Keratinocyte (primary cell): ENCODE measurements around the gene HLA-DPB1. TPM values are rescaled to one million over a fixed set of nuclear protein-coding genes. Genes with fewer than 3 reads are reported as not detected.

Experiments
- DNase-seq: peaks from one replicate; pipeline ENCODE4 v3.0.0-alpha.2; 2011; ENCODE audit warnings: low read depth, missing footprints, low spot score
- FAIRE-seq: peaks from 2 replicates; lab custom pipeline; 2011; peaks lifted over from hg19 to GRCh38; lab: Jason Lieb, UNC
- H2AFZ ChIP-seq: 2 replicates; pipeline ENCODE4 v1.6.0; 2012; ENCODE audit warnings: low read length, control low read depth, inconsistent platforms; ENCODE audit not compliant: control insufficient read depth
- H3K27ac ChIP-seq: 2 replicates; pipeline ENCODE4 v1.5.1; 2011; ENCODE audit warnings: low read length; ENCODE audit not compliant: control insufficient read depth, insufficient read depth
- H3K27me3 ChIP-seq: 3 replicates; pipeline ENCODE4 v1.6.0; 2011; ENCODE audit warnings: low read length; ENCODE audit not compliant: control insufficient read depth, insufficient read depth; ENCODE audit errors: extremely low read depth
- H3K36me3 ChIP-seq, 2 experiments: 2 replicates in 1 of 2; 3 replicates in 1 of 2; pipeline ENCODE4 v1.5.1; 2011; ENCODE audit warnings: low read length in 2 of 2, mild to moderate bottlenecking in 1 of 2; ENCODE audit not compliant: control insufficient read depth in 2 of 2, insufficient read depth in 2 of 2; ENCODE audit errors: extremely low read depth in 1 of 2
- H3K4me1 ChIP-seq: 3 replicates; pipeline ENCODE4 v1.5.1; 2011; ENCODE audit warnings: low read length; ENCODE audit not compliant: control insufficient read depth, insufficient read depth; ENCODE audit errors: extremely low read depth
- H3K4me2 ChIP-seq: 3 replicates; pipeline ENCODE4 v1.6.0; 2011; ENCODE audit warnings: low read depth, low read length; ENCODE audit not compliant: control insufficient read depth, insufficient read depth; ENCODE audit errors: extremely low read depth
- H3K4me3 ChIP-seq, 3 experiments: fragments of 200-600 bp in 1 of 3; sonication (generic) in 1 of 3; 2 replicates in 2 of 3; 3 replicates in 1 of 3; pipeline ENCODE4 v1.5.1; 2011 to 2016; ENCODE audit warnings: low read length in 3 of 3, mild to moderate bottlenecking in 3 of 3, control low read depth in 2 of 3, inconsistent platforms in 1 of 3, low read depth in 1 of 3, mixed read lengths in 1 of 3, mixed run types in 1 of 3, moderate library complexity in 1 of 3; ENCODE audit not compliant: control insufficient read depth in 2 of 3, insufficient read depth in 2 of 3; ENCODE audit errors: extremely low read depth in 1 of 3
- H3K79me2 ChIP-seq: 2 replicates; pipeline ENCODE4 v1.6.0; 2012; ENCODE audit warnings: low read length; ENCODE audit not compliant: control insufficient read depth, insufficient read depth
- H3K9ac ChIP-seq: 3 replicates; pipeline ENCODE4 v1.6.0; 2011; ENCODE audit warnings: low read length; ENCODE audit not compliant: control insufficient read depth, insufficient read depth; ENCODE audit errors: extremely low read depth
- H3K9me1 ChIP-seq: 3 replicates; pipeline ENCODE4 v1.6.0; 2011; ENCODE audit warnings: low read length; ENCODE audit not compliant: control insufficient read depth, insufficient read depth; ENCODE audit errors: extremely low read depth
- H3K9me3 ChIP-seq: 2 replicates; pipeline ENCODE4 v1.5.1; 2012; ENCODE audit warnings: low read depth, low read length; ENCODE audit not compliant: control insufficient read depth
- H4K20me1 ChIP-seq: 3 replicates; pipeline ENCODE4 v1.6.0; 2011; ENCODE audit warnings: low read length; ENCODE audit not compliant: control insufficient read depth, insufficient read depth; ENCODE audit errors: extremely low read depth
- EZH2 ChIP-seq: IDR thresholded peaks from one replicate; pipeline ENCODE4 v1.6.1; 2012; ENCODE audit warnings: inconsistent platforms, mild to moderate bottlenecking, low read length, moderate library complexity
- dilution Hi-C: fragments of 300-500 bp; cut with MboI; formaldehyde crosslinking; loops from one replicate; pipeline ENCODE4 v1.7.0; 2020; ENCODE audit warnings: low sequenced_read_pairs; ENCODE audit not compliant: extremely low pct_ligation_motif_present
- polyA plus RNA-seq, 5 experiments: library from polyadenylated mRNA; depleted of rRNA in 3 of 5; stranded (reverse) in 3 of 5; stranded (forward) in 1 of 5; unstranded in 1 of 5; fragments of >200 nt; gene quantifications; 1 replicate in 1 of 5; 2 replicates in 3 of 5; 3 replicates in 1 of 5; pipeline versions ENCODE4 v1.2.1 to v1.2.3, GENCODE V29; 2011 to 2012; ENCODE audit warnings: missing spikeins in 2 of 5, low read depth in 1 of 5, low replicate concordance in 1 of 5
- TF ChIP-seq, protein P1 (sequence below), 3 experiments: IDR thresholded peaks in 1 of 3; conservative IDR thresholded peaks in 1 of 3; optimal IDR thresholded peaks in 1 of 3; 2 replicates in 2 of 3; 3 replicates in 1 of 3; pipeline versions ENCODE3 to v1.5.1; 2011; ENCODE audit warnings: low read length in 3 of 3, mild to moderate bottlenecking in 3 of 3, moderate library complexity in 2 of 3, control low read depth in 1 of 3, inconsistent platforms in 1 of 3; ENCODE audit not compliant: insufficient read depth in 2 of 3; ENCODE audit errors: extremely low read depth in 1 of 3

The HLA-DPB1 gene
- polyA plus RNA-seq, 1 donor (not counting 4 experiments of a cell fraction or from before 2014, with no cell fraction given) = 0.13 TPM

DNA sequence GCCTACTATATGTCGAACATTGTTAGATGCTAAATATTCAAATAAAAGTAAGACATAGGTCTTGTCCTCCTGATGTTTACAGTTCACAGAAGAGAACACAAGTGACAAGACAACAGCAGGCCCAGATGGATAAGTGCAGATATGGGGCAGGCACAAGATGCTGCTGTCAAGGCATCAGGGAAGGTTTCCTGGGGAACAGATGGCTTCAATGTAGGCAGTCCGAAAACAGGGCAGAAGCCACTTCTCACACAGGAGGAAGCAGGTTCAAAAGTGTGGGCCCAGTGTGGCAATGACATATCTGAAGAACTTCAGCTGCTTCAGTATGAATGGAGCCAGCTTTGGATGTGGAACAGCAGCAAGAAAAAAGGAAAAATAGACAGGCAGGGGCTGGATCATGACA, 32.5 kb downstream of the HLA-DPB1 start:
- no peak for FAIRE-seq
- no peak for DNase-seq
- no peak overlapping the region for H3K9ac ChIP-seq
- no peaks in the 10 kb centered on the region for H3K9me3 ChIP-seq
- H3K27ac ChIP-seq = no peak overlapping the region
- no peak overlapping the region for H3K4me2 ChIP-seq
- H4K20me1 ChIP-seq = no peaks in the 10 kb centered on the region
- TF ChIP-seq EZH2 = no peak
- TF ChIP-seq, protein P1, sequence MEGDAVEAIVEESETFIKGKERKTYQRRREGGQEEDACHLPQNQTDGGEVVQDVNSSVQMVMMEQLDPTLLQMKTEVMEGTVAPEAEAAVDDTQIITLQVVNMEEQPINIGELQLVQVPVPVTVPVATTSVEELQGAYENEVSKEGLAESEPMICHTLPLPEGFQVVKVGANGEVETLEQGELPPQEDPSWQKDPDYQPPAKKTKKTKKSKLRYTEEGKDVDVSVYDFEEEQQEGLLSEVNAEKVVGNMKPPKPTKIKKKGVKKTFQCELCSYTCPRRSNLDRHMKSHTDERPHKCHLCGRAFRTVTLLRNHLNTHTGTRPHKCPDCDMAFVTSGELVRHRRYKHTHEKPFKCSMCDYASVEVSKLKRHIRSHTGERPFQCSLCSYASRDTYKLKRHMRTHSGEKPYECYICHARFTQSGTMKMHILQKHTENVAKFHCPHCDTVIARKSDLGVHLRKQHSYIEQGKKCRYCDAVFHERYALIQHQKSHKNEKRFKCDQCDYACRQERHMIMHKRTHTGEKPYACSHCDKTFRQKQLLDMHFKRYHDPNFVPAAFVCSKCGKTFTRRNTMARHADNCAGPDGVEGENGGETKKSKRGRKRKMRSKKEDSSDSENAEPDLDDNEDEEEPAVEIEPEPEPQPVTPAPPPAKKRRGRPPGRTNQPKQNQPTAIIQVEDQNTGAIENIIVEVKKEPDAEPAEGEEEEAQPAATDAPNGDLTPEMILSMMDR (optimal IDR thresholded peaks at IDR 0.05 in 1 of 3, IDR thresholded peaks at IDR 0.05 in 1 of 3, conservative IDR thresholded peaks at IDR 0.05 in 1 of 3; ENCODE audit: extremely low read depth in 1 of 3, insufficient read depth in 2 of 3, low read length in 3 of 3) = no peak
- H3K36me3 ChIP-seq = no peaks in the 10 kb centered on the region
- no peak overlapping the region for H3K4me3 ChIP-seq
- H3K4me1 ChIP-seq = no peaks in the 10 kb centered on the region
- H2AFZ ChIP-seq = no peak overlapping the region
- H3K9me1 ChIP-seq = no peaks in the 10 kb centered on the region
- peaks cover 16% of the 10 kb centered on the region for H3K27me3 ChIP-seq
- dilution Hi-C loops = no loop called here
- no peaks in the 10 kb centered on the region for H3K79me2 ChIP-seq

DNA sequence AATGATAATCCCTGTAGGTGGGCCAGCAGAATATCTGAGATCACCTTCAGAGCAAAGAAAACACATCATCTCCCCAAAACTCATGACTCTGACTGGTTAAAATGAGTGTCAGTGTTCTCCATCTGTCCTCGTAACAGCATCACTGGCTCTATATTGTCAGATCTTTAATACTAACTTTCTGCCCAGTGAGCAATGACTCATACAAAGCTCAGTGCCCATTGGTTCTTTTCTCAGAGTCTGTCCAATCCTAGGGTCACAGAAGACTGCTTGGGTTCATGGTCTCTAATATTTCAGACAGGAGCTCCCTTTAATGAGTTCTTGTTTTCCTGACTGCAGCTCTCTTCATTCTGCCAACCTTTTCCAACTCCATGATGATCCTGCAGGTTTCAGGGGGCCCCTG, 36.4 kb downstream of the HLA-DPB1 start:
- FAIRE-seq = peak; percentile 41
- H3K9me1 ChIP-seq = no peaks in the 10 kb centered on the region
- H3K4me1 ChIP-seq = no peaks in the 10 kb centered on the region
- H4K20me1 ChIP-seq = no peaks in the 10 kb centered on the region
- dilution Hi-C loops = no loop called here
- no peaks in the 10 kb centered on the region for H3K79me2 ChIP-seq
- H3K4me2 ChIP-seq = no peak overlapping the region
- DNase-seq = no peak
- TF ChIP-seq, protein P1 (optimal IDR thresholded peaks at IDR 0.05 in 1 of 3, IDR thresholded peaks at IDR 0.05 in 1 of 3, conservative IDR thresholded peaks at IDR 0.05 in 1 of 3; ENCODE audit: extremely low read depth in 1 of 3, insufficient read depth in 2 of 3, low read length in 3 of 3) = no peak
- no peak for TF ChIP-seq EZH2
- H3K4me3 ChIP-seq = no peak overlapping the region
- no peak overlapping the region for H2AFZ ChIP-seq
- H3K9me3 ChIP-seq = no peaks in the 10 kb centered on the region
- H3K27me3 ChIP-seq = peaks cover 22% of the 10 kb centered on the region
- H3K36me3 ChIP-seq = no peaks in the 10 kb centered on the region
- H3K27ac ChIP-seq = no peak overlapping the region
- H3K9ac ChIP-seq = no peak overlapping the region
